Stimulated activated CD8-positive, alpha-beta memory T cell treated with anti-CD3 and anti-CD28 coated beads, Interleukin-15, amount 100 ng/mL, for 24 hours (primary cell): Measurements from ENCODE around the gene FKBP4.

Experiments
- DNase-seq: peaks from one replicate; pipeline ENCODE4 v3.0.0-alpha.2; 2020; ENCODE audit warnings: low read depth

The FKBP4 gene

GRCh38 chr12:2813214-2814185 lies 18.7 kb downstream of the FKBP4 start:
- DNase-seq = no peak

- DNase-seq = no peak
Measured at GRCh38 chr12:2819810-2820209, 25.0 kb downstream of the FKBP4 start.

GRCh38 chr12:2820432-2820831 lies 25.7 kb downstream of the FKBP4 start:
- DNase-seq = no peak

GRCh38 chr12:2823483-2823882 lies 28.7 kb downstream of the FKBP4 start:
- no peak for DNase-seq

- DNase-seq = no peak
Measured at GRCh38 chr12:2824541-2824940, 29.8 kb downstream of the FKBP4 start.

GRCh38 chr12:2825132-2825531 lies 30.4 kb downstream of the FKBP4 start:
- no peak for DNase-seq

GRCh38 chr12:2826036-2826435 lies 31.3 kb downstream of the FKBP4 start:
- DNase-seq = no peak

- DNase-seq = no peak
Measured at GRCh38 chr12:2826721-2827515, 32.1 kb downstream of the FKBP4 start.

- no peak for DNase-seq
Measured at GRCh38 chr12:2829275-2829674, 34.5 kb downstream of the FKBP4 start.

- no peak for DNase-seq
Measured at GRCh38 chr12:2832550-2833127, 37.9 kb downstream of the FKBP4 start.

GRCh38 chr12:2833327-2833726 lies 38.6 kb downstream of the FKBP4 start:
- DNase-seq = no peak

GRCh38 chr12:2833810-2834209 lies 39.0 kb downstream of the FKBP4 start:
- DNase-seq = no peak

- no peak for DNase-seq
Measured at GRCh38 chr12:2834581-2835491, 40.1 kb downstream of the FKBP4 start, which contains the start of gene NRIP2. TSS of gene NRIP2 (minus strand) at chr12:2835035. CDS start at chr12:2834983, 52 bp downstream.

GRCh38 chr12:2835691-2836403 lies 41.1 kb downstream of the FKBP4 start:
- no peak for DNase-seq

- no peak for DNase-seq
Measured at GRCh38 chr12:2836574-2836973, 41.8 kb downstream of the FKBP4 start.

GRCh38 chr12:2841056-2841650 lies 46.4 kb downstream of the FKBP4 start:
- DNase-seq = no peak

- DNase-seq = no peak
Measured at GRCh38 chr12:2842948-2843347, 48.2 kb downstream of the FKBP4 start.

- DNase-seq = no peak
Measured at GRCh38 chr12:2844786-2845185, 50.0 kb downstream of the FKBP4 start.

GRCh38 chr12:2845280-2845679 lies 50.5 kb downstream of the FKBP4 start:
- no peak for DNase-seq

- no peak for DNase-seq
Measured at GRCh38 chr12:2851931-2852330, 57.2 kb downstream of the FKBP4 start.
